ENCODE data around the gene OTOG. TPM values are rescaled to one million over a fixed set of nuclear protein-coding genes. Genes with fewer than 3 reads are reported as not detected.
A peak's percentile ranks its signal among the peaks of the same experiment; 100 is the strongest.

The OTOG gene
- total RNA-seq, 1 experiment from 2014 or later = 0.35 TPM

GRCh38 chr11:17554487-17554886 lies 7.4 kb downstream of the OTOG start:
- H3K23ac ChIP-seq (ENCODE audit: insufficient read length, low read depth, low read length) = no peak overlapping the region
- H3K9me3 ChIP-seq (ENCODE audit: control insufficient read depth, low read depth, low read length) = no peaks in the 10 kb centered on the region
- H3K9me3 Mint-ChIP-seq = no peaks in the 10 kb centered on the region
- H2BK120ac ChIP-seq (ENCODE audit: low read depth, low read length, poor library complexity, severe bottlenecking) = no peak overlapping the region
- H3K4me1 ChIP-seq (ENCODE audit: insufficient read depth, low read length) = no peaks in the 10 kb centered on the region
- H3K14ac ChIP-seq (ENCODE audit: insufficient read depth, low read length) = no peak overlapping the region
- H2BK15ac ChIP-seq (ENCODE audit: low read depth, low read length) = no peak overlapping the region
- H3K4ac ChIP-seq (ENCODE audit: low read depth, low read length) = no peak overlapping the region
- no peaks in the 10 kb centered on the region for H3K23me2 ChIP-seq (ENCODE audit: insufficient read length, low read depth, low read length, poor library complexity, severe bottlenecking)
- no peak overlapping the region for H3T11ph ChIP-seq (ENCODE audit: low read length)
- H2AFZ ChIP-seq (ENCODE audit: low read length) = no peak overlapping the region
- no peak overlapping the region for H3K27ac ChIP-seq (ENCODE audit: insufficient read length, low read depth, low read length)
- H3K27me3 ChIP-seq (ENCODE audit: insufficient read depth, low read length) = no peaks in the 10 kb centered on the region
- no CpG with 5 or more reads among the region's 4 CpGs for WGBS (ENCODE audit: extremely low coverage, insufficient read length, low lambda C conversion rate)
- no peaks in the 10 kb centered on the region for H3K79me2 ChIP-seq (ENCODE audit: insufficient read depth, low read length)
- H4K8ac ChIP-seq (replicated peaks; ENCODE audit: insufficient read length, low read depth, low read length) = no peak overlapping the region
- no peak overlapping the region for H3K56ac ChIP-seq (ENCODE audit: insufficient read length, low read depth, low read length)
- no peak overlapping the region for H4K5ac ChIP-seq (ENCODE audit: insufficient read length, low read depth, low read length)
- H3K27me3 Mint-ChIP-seq (ENCODE audit: low read depth) = peaks cover 14% of the 10 kb centered on the region
- H2BK20ac ChIP-seq (ENCODE audit: low read depth, low read length, poor library complexity, severe bottlenecking) = no peak overlapping the region
- H4K20me1 ChIP-seq (ENCODE audit: control insufficient read depth, insufficient read depth, insufficient read length) = no peaks in the 10 kb centered on the region
- no peak for DNase-seq
- H3K4me3 Mint-ChIP-seq = no peak overlapping the region
- H2AK5ac ChIP-seq (ENCODE audit: insufficient read length, low read length) = no peak overlapping the region
- no peak overlapping the region for H4K91ac ChIP-seq (ENCODE audit: insufficient read length, low read depth, low read length)
- H3K27ac Mint-ChIP-seq = no peak overlapping the region; a peak in 1 of 7 replicates
- H3K18ac ChIP-seq (ENCODE audit: insufficient read length, low read depth, low read length) = no peak overlapping the region
- H3K79me1 ChIP-seq (ENCODE audit: insufficient read depth, low read depth, low read length, poor library complexity, severe bottlenecking) = no peaks in the 10 kb centered on the region
- H2BK12ac ChIP-seq (ENCODE audit: insufficient read length, low read depth, low read length) = no peak overlapping the region
- no peak overlapping the region for H3K9ac ChIP-seq (ENCODE audit: extremely low read depth, insufficient read length, low read length)
- peak; percentile 35; the same call in 2 of the 3 replicates for TF ChIP-seq CTCF (conservative IDR thresholded peaks at IDR 0.05)
- no peak overlapping the region for H3K4me2 ChIP-seq (ENCODE audit: insufficient read depth, insufficient read length, low read length)
- peaks cover 0 to 6% of the 10 kb centered on the region in 2 experiments; a peak in 2 of 4 replicates for H3K4me1 Mint-ChIP-seq
- no peak overlapping the region for H2BK5ac ChIP-seq (ENCODE audit: insufficient read length, low read length)
- H3K36me3 Mint-ChIP-seq (ENCODE audit: insufficient read depth in 1 of 3, low read depth in 3 of 3) = peaks cover 0 to 3% (median 0%) of the 10 kb centered on the region in 3 experiments; a peak in 1 of 7 replicates
